ENCODE data around the gene MLYCD. TPM values are rescaled to one million over a fixed set of nuclear protein-coding genes. Genes with fewer than 3 reads are reported as not detected.
"Not testable (repeated sequence)": the region's sequence is repeated elsewhere in the genome, so short reads cannot be mapped to it uniquely, and the experiment has no call there.

MLYCD gene
- polyA plus RNA-seq, 10 donors = 3.0 to 5.2 (median 3.9) TPM

DNA sequence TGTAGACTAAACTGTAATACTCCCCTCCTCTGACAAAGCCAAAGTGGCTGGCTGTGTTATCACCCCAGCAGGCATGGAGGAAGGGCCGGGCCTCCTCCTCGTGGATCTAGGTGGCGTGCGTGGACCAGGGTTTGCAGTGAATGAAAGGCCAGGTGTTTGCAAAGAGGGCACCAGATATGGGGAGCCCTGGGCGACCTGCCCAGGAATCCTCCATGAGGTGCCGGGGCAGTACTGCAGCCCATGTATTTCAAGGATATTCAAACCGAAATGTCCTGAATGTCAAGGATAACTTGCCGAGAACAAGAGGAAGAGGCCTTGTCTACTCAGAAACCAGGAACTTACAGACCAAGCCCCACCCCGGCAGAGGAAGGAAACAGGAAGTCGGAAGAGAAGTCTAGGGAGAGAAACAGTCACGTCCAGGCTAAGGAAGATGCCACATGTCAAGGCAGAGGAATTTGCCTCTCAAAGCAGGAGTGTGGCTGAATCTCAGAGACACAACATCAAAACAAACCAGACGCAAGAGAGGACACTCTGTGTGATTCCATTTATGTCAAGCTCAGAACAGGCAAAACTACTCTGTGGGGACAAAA lies 40.4 kb downstream of the MLYCD start:
- DNase-seq = no peak

DNA sequence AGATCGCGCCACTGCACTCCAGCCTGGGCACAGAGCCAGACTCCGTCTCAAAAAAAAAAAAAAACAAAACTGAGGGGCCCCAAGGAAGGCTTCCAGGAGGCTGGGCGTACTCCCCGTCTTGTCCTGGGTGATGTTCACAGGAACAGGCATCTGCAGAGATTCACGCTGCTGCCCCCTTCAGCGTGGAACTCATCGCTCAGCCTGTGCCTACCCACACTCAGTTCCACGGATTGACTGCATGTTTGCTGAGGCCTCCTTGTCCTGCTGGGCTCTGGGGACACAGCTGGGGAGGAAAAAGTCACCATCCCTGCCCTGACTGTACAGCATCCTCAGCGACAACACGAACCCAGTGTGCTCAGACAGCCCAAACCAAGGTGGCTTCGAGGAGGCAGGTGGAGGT lies 41.2 kb downstream of the MLYCD start:
- DNase-seq = no peak

DNA sequence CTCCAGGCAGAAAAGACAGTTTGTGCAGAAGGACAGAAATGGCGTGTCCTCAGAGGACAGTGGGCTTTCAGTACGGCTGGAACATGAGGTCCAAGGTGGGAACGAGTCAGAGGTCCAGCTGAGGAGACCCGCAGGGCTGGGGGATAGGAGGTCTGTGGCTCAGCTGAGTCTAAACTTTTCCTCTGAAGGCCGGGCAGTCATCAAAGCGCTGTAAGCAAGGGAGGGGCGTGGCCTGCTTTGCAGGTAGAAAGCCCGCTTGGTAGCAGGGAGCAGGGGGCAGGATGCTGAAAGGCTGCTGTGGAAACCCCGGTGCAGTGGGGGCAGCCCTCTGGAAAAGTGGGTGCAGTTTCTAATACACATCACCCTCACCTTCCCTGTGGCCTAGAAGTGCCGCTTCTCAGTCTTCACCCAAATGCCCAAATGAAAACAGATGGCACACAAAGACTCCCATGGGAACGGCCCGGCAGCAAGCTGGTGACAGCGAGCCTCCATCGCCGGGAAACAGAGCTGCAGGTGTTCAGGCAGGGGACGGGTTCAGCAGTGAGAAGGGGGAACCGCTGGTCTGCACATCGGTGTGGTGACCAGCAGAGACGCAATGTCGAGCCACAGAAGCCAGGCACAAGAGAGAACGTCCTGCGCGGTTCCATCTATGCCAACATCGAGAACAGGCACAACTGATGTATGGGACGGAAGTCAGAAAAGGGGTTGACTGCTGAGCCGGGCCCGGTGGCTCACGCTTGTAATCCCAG lies 41.9 kb downstream of the MLYCD start:
- no peak for DNase-seq

DNA sequence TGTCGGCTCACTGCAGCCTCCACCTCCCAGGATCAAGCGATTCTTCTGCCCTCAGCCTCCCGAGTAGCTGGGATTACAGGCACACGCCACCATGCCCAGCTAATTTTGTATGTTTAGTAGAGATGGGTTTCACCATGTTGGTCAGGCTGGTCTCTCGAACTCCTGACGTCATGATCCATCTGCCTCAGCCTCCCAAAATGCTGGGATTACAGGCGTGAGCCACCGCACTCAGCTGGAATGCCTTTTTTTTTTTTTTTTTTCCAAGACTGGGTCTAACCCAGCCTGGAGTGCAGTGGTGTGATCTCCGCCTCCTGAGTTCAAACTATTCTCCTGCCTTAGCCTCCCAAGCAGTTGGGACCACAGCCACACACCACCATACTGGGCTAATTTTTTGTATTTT lies 42.6 kb downstream of the MLYCD start:
- DNase-seq = not testable (repeated sequence)

DNA sequence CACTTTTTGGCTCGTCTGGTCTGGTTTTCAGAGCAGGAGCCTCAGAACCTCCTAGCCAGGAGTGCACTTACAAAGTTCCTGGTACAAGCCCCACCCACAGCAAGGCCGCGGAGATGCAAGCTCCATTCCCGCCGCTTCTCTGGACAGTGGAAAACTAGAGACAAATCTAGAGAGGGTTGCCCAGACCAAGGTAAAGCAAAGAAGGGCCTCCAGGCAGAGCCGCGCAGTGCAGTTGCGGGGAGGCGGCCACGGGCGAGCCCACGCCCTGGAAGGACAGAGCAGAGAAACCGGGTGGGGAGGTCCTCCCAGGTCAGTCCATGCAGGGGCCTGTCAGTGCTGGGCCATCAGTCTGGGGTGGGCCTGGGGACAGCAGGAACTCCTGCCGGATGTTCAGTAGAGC lies 43.2 kb downstream of the MLYCD start:
- DNase-seq = no peak

DNA sequence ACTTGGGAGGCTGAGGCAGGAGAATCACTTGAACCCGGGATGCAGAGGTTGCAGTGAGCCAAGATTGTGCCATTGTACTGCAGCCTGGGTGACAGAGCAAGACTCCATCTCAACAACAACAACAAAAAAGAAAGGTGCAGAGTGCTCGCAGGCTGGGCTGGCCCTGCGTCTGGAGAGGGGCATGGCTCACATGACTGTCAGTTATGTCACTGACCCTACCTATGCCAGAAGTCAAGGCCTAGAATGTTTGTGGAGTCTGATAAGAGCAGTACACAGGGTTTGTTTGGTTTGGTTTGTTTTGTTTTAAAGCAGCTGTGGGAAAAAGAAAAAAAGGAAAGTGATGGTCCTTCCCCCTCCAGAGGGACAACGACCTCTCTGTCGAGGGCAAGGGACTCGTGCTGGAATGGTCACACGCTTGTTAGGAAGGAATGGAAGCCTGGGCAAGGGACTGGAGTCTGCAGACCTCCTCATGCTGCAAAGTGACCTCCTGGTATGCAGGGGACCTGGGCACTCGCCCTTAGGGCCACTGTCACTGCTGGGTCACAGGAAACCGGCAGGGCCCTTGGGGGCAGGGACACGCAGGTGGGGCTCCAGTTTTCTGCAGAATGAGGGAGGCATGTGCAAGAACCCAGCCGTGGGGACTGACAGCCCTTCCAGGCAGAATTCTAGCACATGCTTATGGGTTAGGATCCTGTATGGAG lies 44.0 kb downstream of the MLYCD start:
- DNase-seq = no peak

DNA sequence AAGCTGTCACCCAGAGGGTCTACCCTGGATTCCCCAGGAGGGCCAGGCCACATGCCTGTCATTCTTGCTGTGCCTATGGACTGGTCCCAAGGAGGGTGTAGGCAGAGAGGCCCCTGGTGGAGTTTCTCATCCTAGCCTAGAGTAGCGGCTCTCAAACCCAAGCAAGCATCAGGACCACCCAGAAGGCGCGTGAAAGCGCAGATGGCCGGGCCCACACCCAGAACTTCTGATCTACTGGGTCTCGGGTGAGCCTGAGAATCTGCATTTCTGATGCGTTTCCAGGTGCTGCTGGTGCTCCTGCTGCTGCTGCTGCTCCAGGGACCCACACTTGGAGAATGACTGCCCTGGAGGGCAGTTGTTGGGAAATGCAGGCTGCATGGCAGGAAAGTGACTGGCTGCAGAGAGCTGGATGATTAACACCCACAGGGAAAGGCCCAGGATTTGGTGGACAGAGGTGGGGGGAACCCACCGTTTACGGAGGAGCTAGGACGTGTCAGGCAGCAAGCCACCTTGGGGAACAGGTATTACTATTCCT lies 44.7 kb downstream of the MLYCD start:
- no peak for DNase-seq

DNA sequence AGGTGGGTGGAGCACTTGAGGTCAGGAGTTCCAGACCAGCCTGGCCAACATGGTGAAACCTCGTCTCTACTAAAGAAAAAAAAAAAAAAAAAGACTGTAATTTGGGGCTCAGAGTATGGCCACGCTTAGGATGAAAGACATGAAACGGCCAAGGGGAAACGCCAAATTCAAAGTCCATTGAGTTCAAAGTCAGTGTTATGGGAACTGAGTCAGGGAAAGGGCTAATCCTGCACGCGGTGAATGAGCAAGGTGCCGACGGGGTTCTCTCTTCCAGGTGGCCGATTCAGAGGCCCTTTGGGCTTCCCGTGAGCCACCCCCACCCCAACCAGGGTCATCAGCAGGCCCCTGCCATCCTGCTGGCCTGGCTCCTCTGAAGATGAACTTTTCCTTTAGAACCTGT lies 46.7 kb downstream of the MLYCD start:
- DNase-seq = no peak

DNA sequence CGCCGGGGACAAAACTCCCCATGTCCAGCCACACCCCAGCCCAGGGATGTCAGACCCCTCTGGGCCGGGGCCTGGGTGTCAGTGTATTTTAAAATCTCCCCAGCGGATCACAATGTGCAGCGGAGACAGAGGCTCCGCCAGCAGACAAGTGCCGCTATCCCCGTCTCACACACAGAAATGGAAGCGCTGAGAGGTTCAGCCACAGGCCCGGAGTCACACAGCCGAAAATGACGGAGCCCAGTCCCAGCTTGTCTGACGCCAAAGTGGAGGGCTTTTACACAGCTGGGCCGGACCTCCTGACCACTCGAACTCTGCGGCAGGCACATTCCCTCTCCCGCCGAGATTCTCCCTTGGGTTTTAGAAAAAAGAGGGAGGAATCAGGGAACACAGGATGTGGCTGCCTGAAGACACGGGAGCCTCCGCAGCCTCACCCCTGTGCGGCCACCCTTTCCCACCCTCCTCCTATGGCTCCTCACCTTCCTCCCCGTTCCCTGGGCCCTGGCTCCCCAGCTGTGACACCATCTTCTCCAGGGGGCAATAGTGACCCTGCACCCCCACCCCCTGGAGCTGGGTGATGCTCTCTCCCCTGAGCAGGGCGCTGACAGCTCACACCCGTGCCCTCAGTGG lies 47.4 kb downstream of the MLYCD start:
- no peak for DNase-seq

DNA sequence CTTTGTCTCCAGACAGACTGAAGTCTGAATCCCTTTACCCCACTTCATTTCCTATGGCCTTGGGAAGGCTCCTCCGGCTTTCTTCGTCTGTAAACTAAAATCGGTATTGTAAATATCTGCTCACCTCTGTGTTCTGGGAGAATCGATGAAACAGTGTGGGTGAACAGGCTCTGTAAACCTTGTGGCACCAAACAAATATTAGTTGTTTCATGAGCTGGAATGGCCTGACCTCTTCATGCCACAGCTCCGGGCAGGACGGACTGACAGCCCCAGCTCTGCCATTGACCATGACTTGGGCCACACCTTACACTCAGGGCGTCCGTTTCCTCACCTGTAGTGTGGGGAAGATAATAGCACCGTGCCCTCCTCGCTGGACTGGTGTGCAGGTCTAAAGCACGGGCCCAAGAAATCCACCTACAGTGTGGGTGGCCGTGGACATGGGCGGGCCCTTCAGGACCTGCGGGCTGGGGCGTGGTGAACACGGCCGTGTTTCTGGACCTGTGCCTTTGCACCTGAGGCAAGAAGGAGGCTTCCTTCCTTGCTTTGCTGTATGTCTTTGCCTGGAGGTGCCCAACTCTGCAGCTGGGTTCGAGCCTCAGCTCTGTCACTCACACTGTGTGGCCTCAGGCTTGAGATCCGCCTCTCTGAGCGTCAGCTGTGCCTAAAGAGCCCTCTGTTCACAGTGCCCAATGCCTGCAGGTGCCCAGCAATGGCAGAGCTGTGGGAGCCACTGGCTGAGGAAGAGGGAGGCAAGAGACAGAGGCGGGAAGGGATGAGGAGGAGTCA lies 48.1 kb downstream of the MLYCD start:
- no peak for DNase-seq

DNA sequence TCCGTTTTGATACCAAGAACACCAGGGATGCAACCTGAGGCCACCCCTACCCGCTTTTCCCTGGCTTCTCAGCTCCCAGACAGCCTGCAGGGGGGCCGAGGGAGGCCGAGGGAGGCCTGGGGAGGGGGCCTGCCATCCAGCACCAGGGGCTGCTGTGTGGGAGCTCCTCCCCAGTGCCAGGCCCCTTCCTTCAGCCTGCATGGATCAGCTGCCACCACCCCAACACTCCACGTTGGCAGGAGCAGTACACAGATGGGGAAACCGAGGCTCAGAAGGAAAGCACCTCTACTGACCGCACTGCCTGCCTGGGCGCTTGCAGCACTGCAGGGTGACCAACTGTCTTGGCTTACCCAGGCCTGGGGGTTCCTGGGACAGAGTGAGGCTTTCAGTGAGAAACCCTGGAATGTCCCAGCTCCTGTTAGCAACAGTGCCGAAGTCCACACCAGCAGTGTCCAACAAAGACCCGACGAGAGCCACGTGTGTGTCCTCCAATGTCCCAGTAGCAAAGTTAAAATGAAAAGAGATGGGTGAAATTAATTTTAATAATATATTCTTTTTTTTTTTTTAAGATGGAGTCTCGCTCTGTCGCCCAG lies 48.8 kb downstream of the MLYCD start:
- DNase-seq = no peak

DNA sequence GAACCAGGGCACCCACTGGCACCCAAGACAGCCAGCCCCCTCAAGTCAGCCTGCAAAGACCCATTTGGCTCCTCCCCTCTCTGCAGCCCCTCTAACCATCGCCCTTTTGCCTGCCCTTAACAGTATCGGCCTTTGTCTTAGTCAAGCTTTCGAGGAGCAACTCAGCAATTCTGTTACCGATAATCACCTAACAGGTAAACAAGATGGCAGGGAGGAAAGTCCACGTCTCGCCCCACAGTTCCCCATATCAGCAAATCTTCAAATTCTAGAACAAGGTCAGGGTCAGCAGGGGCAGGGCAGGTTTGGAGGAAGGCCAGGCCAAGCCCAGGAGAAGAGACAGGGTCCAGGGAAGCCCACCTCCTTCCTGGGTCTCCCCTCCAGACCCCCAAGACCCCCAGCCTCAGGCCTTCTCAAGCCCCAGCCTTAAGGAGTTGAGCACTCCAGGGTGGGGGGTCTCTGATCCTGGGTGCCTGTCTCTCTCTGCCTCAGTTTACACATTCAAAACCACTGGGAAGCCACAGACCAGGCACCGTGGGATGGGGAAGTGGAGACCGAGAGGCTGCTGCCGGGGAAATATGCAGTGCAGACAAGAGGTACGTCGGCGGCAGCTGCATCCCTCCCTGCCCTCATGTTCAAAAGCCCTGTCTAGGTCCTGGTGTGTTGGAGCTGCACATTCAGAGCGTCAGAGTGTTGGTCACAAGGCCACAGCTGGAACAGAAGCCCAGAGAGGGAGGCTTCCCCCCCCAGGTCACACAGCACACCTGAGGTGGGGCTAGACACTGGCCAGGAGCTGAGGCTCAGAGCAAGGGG lies 50.2 kb downstream of the MLYCD start:
- DNase-seq = no peak

DNA sequence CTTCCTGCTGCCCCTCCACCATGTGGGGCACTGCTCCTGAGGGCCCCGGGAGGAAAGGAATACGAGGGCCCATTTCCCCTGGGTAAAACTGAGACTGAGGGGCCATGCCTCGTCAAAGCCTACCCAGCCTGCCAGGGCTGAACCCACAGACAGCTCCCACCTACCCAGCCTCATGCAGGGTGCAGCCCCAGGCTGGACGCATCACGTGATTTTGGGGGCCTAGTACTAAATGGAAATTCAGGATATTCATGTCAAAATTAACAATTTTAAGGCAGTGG lies 50.7 kb downstream of the MLYCD start:
- DNase-seq = no peak

DNA sequence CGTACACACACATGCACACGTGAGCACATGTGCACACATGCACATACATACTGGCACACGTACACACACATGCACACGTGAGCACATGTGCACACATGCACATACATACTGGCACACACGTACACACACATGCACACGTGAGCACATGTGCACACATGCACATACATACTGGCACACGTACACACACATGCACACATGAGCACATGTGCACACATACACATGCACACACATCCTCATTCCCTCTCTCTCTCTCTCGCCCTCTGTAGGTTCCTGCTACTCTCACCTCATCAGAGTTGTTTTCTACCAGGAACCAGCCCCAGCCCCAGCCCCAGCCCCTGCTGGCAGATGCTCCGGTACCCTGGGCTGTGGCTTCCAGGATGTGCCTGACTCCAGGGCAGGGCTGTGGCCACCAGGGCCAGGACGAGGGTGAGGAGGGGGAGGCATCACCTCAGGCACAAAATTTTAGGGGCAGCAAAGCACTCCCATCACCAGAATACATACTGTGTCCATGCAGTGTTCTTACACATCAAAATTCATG lies 52.0 kb downstream of the MLYCD start:
- not testable (repeated sequence) for DNase-seq

DNA sequence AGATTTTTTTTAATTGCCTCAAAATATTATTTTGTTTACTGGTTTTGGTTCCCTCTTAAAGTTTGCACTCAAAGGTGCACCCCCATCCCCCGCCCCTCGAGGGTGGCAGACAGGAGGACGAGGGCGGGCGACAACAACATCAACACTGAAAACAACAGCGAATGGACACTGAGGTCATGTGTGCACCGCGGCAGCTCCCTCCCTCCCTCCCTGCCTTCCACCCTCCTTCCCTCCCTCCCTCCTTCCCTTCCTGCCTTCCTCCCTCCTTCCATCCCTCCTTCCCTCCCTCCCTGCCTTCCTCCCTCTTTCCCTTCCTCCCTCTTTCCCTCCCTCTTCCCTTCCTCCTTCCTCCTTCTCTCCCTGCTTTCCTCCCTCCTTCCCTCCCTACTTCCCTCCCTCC lies 52.6 kb downstream of the MLYCD start:
- no peak for DNase-seq

DNA sequence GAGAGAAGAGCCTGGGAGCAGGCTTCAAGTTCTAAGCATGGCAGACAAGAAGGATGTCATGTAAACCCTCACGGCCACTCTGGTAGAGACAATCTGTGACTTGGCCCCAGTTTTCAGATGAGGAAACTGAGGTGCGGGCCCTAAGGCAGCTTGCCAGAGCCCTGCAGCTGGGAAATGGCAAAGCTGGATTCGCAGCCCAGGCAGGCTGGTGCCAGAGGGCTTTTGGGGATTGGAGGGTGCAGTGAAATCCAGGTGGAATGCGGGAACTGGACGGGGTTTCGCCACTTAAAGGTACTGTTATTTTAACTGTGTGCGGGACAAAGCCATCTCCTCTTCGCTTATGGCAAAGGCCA lies 53.6 kb downstream of the MLYCD start:
- DNase-seq = no peak

DNA sequence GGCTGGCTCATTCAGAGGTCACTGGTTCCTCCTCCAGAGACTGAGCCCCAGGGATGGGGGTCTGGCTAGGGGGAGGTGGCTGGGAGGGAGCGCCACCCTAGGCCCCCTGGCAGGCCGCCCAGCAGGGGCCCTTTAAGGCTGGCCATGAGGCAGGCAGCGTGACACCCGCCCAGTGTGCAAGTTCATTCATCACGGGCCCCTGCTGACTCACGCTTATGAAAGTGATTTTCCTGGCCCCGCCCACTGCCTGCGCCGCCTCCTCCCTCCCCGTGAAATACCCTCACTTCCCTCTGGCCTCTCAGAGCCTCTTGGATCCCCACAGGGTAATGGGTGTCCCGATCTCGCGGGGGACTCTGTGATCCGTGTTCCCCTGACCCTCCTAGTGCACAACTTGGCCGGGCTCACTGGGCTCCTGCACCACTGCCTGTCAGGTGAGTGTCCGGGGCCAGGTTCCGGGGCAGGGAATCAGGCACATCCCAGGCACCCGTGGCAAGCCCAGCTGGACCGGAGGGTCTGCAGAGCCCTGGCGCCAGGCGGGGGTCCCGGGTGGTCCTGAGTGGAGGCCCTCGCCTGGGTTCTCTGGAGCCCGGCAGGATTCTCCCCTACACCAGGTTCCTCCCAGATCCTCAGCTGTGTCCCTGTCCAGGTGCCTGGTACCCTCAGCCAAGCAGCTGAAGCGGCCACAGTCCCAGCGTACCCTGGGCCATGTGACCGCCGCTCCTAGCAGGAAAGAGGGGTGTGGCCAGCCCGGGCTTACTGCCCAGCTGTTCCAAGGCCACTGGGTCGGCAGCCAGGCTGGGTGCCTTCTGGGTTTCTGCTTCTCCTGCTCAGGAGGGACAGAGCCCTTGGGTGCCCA lies 54.3 kb downstream of the MLYCD start, which contains the start of gene OSGIN1:
OSGIN1 (plus strand) TSS at position 301 of the 856 bp plus-strand sequence. CDS start 4,432 bp downstream, outside the sequence.
- peak; percentile 80 to 90 (median 85) for DNase-seq

DNA sequence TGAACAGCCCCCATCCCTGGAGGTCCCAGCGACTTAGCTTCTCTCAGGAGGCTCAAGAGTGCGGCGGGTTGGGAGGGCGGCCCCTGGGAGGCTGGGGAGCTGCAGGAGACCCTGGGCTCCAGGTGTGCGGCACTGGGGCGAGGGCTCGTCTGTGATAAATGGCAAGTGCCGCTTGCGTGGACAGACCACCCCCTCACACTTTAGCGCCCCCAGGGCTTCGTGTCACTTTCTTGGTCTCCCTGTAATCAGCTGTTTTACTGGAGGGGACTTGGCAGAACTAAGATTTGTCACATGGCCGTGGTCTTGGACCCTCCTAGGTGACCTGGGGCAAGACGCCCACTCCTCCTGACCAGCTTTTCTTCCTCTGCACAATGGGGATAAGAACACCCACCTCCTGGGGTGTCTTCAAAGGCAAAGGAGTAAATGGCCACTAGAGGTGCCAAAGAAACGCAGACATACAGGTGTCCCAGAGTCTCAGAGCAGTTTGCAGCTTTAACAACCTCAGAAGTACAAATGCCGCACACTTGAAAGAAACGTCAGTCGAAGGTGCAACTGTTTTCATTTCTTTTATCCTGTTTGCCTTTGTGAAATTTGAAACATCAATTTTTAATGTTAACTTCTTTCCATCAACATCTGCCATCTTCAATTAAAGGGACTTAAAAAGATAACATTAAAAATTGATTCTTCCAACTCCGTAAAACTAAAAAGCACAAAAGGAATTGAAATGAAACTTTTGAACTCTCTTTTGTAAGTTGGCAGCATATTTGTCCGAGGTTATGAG lies 55.1 kb downstream of the MLYCD start:
- peak in 1 of 3 donors; percentile 40 for DNase-seq
